ENCODE results near the gene MKI67. TPM values are rescaled to one million over a fixed set of nuclear protein-coding genes. Genes with fewer than 3 reads are reported as not detected.

MKI67 gene, protein sequence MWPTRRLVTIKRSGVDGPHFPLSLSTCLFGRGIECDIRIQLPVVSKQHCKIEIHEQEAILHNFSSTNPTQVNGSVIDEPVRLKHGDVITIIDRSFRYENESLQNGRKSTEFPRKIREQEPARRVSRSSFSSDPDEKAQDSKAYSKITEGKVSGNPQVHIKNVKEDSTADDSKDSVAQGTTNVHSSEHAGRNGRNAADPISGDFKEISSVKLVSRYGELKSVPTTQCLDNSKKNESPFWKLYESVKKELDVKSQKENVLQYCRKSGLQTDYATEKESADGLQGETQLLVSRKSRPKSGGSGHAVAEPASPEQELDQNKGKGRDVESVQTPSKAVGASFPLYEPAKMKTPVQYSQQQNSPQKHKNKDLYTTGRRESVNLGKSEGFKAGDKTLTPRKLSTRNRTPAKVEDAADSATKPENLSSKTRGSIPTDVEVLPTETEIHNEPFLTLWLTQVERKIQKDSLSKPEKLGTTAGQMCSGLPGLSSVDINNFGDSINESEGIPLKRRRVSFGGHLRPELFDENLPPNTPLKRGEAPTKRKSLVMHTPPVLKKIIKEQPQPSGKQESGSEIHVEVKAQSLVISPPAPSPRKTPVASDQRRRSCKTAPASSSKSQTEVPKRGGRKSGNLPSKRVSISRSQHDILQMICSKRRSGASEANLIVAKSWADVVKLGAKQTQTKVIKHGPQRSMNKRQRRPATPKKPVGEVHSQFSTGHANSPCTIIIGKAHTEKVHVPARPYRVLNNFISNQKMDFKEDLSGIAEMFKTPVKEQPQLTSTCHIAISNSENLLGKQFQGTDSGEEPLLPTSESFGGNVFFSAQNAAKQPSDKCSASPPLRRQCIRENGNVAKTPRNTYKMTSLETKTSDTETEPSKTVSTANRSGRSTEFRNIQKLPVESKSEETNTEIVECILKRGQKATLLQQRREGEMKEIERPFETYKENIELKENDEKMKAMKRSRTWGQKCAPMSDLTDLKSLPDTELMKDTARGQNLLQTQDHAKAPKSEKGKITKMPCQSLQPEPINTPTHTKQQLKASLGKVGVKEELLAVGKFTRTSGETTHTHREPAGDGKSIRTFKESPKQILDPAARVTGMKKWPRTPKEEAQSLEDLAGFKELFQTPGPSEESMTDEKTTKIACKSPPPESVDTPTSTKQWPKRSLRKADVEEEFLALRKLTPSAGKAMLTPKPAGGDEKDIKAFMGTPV (N-terminal part only)
- total RNA-seq (ENCODE audit: low replicate concordance) = 1.6 and 38.7 TPM in 2 replicates

DNA sequence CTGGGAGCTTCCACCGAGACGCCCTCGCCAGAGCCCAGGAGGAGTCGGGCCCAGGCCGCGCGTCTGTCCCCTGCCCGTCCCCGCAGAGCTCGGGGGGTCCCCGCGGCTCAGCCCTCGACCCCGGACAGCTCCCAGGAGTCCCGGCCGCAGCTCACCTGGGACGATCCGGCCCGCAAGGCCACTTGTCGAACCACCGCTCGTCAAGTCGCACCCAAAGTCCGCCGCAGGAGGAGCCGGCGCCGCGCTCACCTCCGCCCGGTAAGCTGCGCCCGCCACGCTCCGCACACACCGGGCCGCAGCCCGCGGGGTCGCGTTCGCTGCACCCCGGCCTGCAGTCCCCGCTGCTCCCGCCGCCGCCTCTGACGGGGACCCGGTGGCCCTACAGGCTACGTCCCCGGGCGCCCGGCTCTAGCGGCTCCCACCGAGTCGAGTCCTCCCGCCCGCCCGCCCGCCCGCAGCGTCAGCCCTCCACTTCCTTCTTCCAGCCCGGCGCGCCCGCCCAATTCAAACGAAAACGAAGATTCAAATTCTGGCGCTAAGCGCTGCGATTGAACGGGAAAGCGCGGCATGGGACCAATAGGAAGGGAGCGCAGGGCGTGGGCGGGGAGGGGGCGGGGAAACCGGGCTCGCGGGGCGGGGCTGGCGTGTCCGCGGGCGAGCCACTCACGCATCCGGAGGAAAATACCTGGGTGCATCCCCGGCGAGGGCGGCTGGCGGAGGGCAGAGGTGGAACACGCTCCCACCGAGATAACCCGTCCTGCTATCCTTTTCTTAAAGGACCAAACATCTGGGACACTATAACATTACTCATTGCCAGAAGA, at the start of gene MKI67:
TSS of gene MKI67 (minus strand) at position 480 of the 821 bp plus-strand sequence. CDS start 756 bp downstream, outside the sequence.
- TF ChIP-seq, protein P1, sequence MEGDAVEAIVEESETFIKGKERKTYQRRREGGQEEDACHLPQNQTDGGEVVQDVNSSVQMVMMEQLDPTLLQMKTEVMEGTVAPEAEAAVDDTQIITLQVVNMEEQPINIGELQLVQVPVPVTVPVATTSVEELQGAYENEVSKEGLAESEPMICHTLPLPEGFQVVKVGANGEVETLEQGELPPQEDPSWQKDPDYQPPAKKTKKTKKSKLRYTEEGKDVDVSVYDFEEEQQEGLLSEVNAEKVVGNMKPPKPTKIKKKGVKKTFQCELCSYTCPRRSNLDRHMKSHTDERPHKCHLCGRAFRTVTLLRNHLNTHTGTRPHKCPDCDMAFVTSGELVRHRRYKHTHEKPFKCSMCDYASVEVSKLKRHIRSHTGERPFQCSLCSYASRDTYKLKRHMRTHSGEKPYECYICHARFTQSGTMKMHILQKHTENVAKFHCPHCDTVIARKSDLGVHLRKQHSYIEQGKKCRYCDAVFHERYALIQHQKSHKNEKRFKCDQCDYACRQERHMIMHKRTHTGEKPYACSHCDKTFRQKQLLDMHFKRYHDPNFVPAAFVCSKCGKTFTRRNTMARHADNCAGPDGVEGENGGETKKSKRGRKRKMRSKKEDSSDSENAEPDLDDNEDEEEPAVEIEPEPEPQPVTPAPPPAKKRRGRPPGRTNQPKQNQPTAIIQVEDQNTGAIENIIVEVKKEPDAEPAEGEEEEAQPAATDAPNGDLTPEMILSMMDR (IDR thresholded peaks at IDR 0.05; ENCODE audit: insufficient read depth, low read length) = no peak
- peak within 1 kb of the TSS; percentile 75 for H3K4me3 ChIP-seq (ENCODE audit: low read depth, low read length)
- DNase-seq (ENCODE audit: low read depth) = peak; percentile 81

DNA sequence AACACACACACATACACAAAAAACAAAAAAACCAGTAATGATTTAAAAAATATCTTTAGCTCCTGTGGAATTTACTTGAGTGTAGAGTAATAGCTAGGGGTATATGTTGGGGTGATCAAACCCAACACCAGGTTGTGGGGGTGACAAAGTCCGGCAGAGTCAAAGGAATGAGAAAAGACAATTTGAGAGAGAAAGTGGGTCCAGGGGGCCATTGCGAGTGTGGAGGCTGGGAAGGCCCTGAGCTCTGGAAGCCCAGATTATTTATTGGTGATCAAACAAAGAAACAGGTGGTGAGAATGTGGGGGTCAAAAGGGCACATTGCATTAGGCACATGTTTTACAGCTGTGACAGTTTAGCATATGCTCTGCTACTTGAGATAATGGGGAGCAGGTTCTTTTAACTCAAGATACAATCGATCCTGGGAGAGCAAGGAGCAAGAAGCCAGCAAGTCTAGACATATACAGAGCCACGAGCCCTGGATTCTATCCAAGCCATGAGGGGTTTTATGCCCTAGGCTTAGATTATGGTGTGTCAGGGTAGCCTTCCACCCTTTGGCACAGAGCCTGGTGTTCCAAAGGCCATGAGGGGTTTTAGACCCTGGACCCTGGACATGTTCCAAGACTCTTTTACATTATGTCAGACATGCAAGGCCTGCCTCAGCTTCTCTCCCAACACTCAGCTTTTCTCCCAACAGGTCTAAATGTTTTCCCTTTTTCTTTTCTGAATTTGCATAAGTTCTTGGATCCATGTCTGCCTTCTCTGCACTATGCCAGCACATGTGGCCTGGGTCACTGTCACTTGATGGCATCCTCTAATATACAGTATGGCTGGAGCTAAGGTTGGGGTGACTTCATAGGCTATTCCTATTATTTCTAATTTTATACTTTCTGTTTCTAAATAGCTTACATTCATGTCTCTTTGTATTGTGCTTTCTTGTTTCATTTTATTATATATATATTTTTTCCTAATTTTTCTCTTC, 48.6 kb upstream of the MKI67 start:
- TF ChIP-seq, protein P1 (IDR thresholded peaks at IDR 0.05; ENCODE audit: insufficient read depth, low read length) = no peak
- H3K4me3 ChIP-seq (ENCODE audit: low read depth, low read length) = no peak overlapping the region
- no peak for DNase-seq (ENCODE audit: low read depth)

DNA sequence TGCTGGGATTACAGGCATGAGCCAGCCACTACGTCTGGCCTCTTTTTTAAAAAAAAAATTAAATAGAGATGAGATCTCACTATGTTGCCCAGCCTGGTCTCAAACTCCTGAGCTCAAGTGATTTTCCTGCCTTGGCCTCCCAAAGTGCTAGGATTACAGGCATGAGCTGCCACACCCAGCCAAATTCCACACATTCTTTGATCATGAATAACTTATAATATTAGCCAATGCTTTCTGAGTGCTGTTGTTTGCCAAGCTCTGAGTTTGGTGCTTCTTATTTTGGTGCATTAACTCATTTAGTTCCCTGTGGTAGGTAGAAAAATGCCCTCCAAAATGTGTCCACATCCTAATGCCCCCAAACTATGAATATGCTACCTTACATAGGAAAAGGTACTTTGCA, 47.2 kb upstream of the MKI67 start:
- TF ChIP-seq, protein P1 (IDR thresholded peaks at IDR 0.05; ENCODE audit: insufficient read depth, low read length) = no peak
- peak; percentile 33 for DNase-seq (ENCODE audit: low read depth)
- no peak overlapping the region for H3K4me3 ChIP-seq (ENCODE audit: low read depth, low read length)

DNA sequence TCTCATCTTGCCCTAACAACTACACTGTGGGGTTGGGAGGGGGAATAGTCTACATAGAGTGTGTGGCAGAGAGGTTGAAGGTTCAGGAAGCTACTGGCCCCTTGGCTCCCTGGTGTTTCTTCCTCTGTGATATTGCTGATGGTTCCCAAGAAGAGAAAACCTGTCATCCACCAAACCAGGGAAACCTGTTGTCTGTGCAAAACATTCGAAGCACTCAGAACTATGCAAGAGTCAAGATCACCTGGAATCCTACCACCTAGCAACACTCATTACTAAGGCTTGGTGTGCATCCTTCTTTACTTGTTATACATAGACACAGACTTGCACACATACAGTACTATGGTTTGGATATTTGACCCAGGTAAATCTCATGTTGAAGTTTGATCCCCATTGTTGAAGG, 46.5 kb upstream of the MKI67 start:
- no peak overlapping the region for H3K4me3 ChIP-seq (ENCODE audit: low read depth, low read length)
- TF ChIP-seq, protein P1 (IDR thresholded peaks at IDR 0.05; ENCODE audit: insufficient read depth, low read length) = no peak
- no peak for DNase-seq (ENCODE audit: low read depth)

DNA sequence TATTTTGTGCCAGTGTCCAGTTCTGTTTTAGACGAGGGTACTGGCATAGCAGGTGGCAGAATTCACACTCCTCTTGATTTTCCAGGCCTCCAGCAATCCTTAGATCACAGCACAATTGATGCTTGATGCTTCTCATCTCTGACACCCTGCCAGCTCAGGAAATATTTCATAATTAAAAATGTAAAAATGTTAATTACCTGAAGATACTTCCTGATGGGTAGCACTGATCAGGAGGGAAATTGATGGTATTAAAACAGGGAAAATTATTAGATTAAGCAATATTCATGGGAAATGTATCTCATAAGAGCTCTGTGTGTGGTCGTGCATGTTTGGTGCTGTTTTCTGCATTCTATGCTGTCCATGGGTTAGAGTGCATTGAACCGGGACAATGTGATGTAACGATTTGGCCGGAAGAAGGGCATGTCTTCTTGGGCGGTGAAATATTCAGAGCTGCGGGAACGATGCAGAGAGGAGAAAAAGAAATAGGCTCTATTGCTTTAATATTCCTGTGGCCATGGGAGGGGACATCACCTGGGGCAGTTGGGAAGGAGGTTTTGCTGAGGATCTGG, 43.7 kb upstream of the MKI67 start:
- DNase-seq (ENCODE audit: low read depth) = no peak
- TF ChIP-seq, protein P1 (IDR thresholded peaks at IDR 0.05; ENCODE audit: insufficient read depth, low read length) = no peak
- no peak overlapping the region for H3K4me3 ChIP-seq (ENCODE audit: low read depth, low read length)

Data from fibroblast of the aortic adventitia (primary cell).